ENCODE data around the gene NT5DC2.
A peak's percentile ranks its signal among the peaks of the same experiment; 100 is the strongest.

Gene NT5DC2

GRCh38 chr3:52533623-52534280, at the start of gene NT5DC2:
TSS of gene NT5DC2 (minus strand) at chr3:52533857. CDS start at chr3:52533737, 120 bp downstream.
- TF ChIP-seq, protein P1, sequence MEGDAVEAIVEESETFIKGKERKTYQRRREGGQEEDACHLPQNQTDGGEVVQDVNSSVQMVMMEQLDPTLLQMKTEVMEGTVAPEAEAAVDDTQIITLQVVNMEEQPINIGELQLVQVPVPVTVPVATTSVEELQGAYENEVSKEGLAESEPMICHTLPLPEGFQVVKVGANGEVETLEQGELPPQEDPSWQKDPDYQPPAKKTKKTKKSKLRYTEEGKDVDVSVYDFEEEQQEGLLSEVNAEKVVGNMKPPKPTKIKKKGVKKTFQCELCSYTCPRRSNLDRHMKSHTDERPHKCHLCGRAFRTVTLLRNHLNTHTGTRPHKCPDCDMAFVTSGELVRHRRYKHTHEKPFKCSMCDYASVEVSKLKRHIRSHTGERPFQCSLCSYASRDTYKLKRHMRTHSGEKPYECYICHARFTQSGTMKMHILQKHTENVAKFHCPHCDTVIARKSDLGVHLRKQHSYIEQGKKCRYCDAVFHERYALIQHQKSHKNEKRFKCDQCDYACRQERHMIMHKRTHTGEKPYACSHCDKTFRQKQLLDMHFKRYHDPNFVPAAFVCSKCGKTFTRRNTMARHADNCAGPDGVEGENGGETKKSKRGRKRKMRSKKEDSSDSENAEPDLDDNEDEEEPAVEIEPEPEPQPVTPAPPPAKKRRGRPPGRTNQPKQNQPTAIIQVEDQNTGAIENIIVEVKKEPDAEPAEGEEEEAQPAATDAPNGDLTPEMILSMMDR (IDR thresholded peaks at IDR 0.05; ENCODE audit: low read length, missing control alignments) = no peak
- DNase-seq (ENCODE audit: low read depth) = peak; percentile 63
- peak within 1 kb of the TSS; percentile 73 for H3K4me3 ChIP-seq (replicated peaks; ENCODE audit: low read depth, low read length)

DNA sequence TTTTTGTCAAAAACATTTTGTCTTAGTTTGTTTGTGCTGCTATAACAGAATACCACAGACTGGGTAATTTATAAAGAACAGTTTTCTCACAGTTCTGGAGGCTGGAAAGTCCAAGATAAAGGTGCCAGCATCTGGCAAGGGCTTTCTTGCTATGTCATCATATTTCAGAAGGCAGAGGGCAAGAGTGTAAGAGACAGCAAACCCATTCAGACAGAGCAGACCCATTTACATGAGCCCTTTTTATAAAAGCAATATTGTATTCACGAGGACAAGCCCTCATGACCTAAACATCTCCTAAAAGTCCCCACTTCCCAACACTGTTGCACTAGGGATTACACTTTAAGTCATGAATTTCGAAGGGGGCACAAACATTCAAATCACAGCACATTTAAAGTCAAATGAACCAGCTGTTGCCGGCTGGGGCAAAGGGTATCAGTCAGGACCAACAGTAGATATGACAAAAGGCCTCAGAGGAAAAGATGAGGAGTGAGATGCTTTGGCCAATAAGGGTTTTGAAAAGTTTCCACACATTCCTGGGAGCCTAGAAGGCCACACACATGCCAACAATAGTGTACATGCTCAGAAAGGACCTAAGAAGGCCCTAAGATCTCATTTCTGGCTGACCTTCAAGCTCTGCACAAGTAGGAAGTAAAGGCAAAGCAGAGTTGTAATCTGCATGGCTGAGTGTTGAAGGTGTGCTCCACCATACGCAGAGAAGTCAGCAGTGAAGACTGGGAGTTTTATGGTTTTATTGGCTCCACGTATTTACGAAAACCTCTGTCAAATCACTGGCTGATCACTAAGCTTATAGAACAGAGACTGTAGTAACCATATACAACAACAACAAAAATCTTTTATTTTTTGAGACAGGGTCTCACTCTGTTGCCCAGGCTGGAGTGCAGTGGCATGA, 40.7 kb upstream of the NT5DC2 start:
- no peak overlapping the region for H3K4me3 ChIP-seq (replicated peaks; ENCODE audit: low read depth, low read length)
- TF ChIP-seq, protein P1 (IDR thresholded peaks at IDR 0.05; ENCODE audit: low read length, missing control alignments) = no peak
- DNase-seq (ENCODE audit: low read depth) = no peak

GRCh38 chr3:52572221-52572620, 38.6 kb upstream of the NT5DC2 start:
- DNase-seq (ENCODE audit: low read depth) = no peak
- no peak overlapping the region for H3K4me3 ChIP-seq (replicated peaks; ENCODE audit: low read depth, low read length)
- TF ChIP-seq, protein P1 (IDR thresholded peaks at IDR 0.05; ENCODE audit: low read length, missing control alignments) = no peak

DNA sequence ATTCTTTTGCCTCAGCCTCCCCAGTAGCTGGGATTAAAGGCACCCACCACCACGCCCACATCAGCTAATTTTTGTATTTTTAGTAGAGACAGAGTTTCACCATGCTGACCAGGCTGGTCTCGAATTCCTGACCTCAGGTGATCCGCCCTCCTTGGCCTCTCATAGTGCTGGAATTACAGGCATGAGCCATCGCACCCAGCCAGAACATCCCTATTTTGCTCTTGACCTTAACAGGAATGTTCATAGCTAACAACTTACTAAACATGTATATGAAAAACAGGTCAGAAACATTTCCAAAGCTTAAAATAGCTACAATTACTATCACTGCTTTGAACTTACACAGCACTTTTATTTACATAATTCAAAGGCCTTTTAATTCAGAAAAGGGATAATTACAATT, 36.4 kb upstream of the NT5DC2 start:
- DNase-seq (ENCODE audit: low read depth) = peak; percentile 6
- H3K4me3 ChIP-seq (replicated peaks; ENCODE audit: low read depth, low read length) = no peak overlapping the region
- TF ChIP-seq, protein P1 (IDR thresholded peaks at IDR 0.05; ENCODE audit: low read length, missing control alignments) = no peak

DNA sequence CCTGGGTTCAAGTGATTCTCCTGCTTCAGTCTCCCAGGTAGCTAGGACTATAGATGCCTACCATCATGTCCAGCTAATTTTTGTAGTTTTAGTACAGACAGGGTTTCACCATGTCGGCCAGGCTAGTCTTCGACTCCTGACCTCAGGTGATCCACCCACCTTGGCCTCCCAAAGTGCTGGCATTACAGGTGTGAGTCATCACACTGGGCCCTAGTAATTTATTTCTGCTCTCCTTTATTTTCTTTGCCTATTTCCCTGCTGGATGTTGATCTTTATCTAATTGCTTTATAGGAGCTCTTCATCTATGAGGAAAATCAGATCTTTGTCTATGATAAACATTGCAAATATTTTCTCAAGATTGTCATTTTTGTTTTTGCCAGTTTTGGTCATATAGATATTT, 34.4 kb upstream of the NT5DC2 start:
- no peak overlapping the region for H3K4me3 ChIP-seq (replicated peaks; ENCODE audit: low read depth, low read length)
- DNase-seq (ENCODE audit: low read depth) = no peak
- TF ChIP-seq, protein P1 (IDR thresholded peaks at IDR 0.05; ENCODE audit: low read length, missing control alignments) = no peak

DNA sequence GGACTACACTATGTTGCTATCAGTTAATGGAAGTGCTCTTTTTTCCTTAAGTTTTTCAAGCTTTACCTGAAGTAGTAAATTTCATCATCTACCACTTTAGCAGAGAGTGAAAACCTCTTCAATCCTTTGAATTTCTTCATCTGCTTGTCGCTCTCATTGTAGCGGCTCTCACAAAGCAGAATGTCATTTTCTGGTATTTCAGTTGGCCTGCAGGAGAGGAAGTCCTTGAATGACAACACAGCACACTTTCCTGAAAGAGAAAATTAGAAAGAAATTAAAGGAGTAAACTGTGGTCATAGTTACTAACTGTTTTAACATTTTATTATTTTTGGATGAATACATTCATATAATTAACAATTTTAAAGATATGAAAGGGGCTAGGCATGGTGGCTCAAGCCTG, 30.3 kb upstream of the NT5DC2 start:
- DNase-seq (ENCODE audit: low read depth) = no peak

More for the DNA sequence above, 30.3 kb upstream of the NT5DC2 start:
- TF ChIP-seq, protein P1 (IDR thresholded peaks at IDR 0.05; ENCODE audit: low read length, missing control alignments) = no peak
- H3K4me3 ChIP-seq (replicated peaks; ENCODE audit: low read depth, low read length) = no peak overlapping the region
